NT2/D1 (cell line): ENCODE data around the gene ANK3.

Experiments
- SUZ12 ChIP-seq: IDR thresholded peaks from 2 replicates; pipeline ENCODE4 v1.6.1; 2011; ENCODE audit not compliant: insufficient read length, insufficient read depth; ENCODE audit errors: extremely low read depth
- YY1 ChIP-seq: IDR thresholded peaks from 2 replicates; pipeline ENCODE4 v1.6.1; 2011; ENCODE audit not compliant: insufficient read length, insufficient read depth
- ZNF274 ChIP-seq: IDR thresholded peaks from 2 replicates; pipeline ENCODE4 v1.6.1; 2011; ENCODE audit warnings: mild to moderate bottlenecking, low read depth, low read length

GRCh38 chr10:60339757-60340156 lies 49.9 kb downstream of the ANK3 start:
- TF ChIP-seq YY1 (no peak), SUZ12 (no peak), ZNF274 (no peak)
